HG02759 (cell line): ENCODE measurements around the gene HLA-DPB1.
"Not testable (repeated sequence)": the region's sequence is repeated elsewhere in the genome, so short reads cannot be mapped to it uniquely, and the experiment has no call there.

ENCODE experiments used
- ATAC-seq: cut with Tn5 transposase; IDR thresholded peaks from one replicate; pipeline ENCODE4 v1.9.1; 2021; ENCODE audit warnings: mild to moderate bottlenecking, moderate library complexity; ENCODE audit not compliant: unreplicated experiment

Gene HLA-DPB1

DNA sequence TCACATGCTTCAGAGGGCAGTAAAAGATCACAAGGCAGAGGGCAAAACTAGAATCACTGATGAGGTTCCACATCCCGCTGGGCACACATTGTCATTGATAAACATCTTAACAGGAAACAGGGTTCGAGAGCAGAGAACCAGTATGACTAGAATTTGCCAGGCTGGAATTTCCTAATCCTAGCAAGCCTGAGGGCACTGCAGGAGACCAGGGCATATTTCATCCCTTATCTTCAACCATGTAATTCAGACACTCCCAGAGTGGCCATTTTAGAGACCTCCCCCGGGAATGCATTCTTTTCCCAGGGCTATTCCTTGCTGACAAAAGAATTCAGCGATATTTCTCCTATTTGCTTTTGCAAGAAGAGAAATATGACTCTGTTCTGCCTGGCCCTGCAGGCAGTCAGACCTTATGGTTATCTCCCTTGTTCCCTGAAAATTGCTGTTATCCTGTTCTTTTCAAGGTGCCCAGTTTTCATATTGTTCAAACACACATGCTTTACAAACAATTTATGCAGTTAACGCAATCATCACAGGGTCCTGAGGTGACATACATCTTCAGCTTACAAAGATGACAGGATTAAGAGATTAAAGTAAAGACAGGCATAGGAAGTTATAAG is 25.4 kb downstream of the HLA-DPB1 start:
- ATAC-seq = not testable (repeated sequence)

DNA sequence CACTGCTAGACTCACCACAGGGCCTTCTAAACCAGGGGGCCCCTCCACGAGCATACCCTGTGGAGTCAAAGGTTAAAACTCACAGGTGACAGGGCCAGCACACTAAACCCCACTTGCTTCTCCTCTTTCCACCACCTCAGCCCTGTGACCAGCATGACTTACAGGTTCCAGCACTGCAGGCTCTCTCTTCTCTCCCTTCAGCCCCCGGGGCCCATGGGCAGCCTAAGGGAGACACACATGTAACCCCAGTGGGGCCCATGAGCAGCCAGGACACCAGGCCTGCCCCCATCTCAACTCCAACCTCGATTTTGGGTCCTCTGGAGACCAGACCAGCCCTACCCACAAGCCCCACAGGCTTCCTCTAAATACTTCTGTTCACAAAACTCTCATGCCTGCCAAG is 28.0 kb downstream of the HLA-DPB1 start:
- ATAC-seq = no peak

DNA sequence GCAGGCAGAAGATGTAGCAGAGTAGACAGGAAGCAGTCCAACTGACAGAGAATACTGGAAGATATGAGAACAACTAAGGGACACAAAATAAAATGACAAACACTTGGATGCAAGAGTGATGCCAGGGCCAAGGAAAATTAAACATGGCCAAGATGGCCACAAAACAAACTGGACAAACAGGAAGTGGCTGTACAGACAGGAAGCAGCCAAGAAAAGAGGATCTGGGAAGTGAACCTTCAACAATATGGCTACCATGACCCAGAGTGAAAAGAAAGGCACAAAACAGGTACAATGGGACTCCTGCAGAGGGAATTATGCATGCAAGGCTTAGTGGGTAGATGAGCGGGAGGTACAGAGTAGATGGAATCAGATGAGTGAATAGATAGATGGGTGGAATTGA is 29.1 kb downstream of the HLA-DPB1 start:
- ATAC-seq = no peak

DNA sequence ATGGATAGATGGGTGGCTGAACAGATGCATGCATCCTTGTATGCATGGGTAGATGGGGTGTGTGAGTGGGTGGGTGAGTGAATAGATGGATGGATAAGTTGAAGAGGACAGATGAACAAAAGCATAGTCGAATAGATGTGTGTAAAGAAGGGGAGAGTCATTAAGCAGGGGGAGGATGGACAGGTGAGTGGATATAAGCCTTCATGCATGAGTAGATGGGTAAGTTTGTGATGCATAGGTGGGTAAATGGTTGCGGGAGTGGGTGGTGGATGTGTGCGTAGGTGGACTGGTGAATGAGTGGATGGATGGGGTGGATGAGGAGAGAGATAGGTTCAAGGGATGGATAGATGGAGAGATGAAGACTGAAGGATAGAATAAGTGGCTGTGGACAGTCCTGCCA is 29.6 kb downstream of the HLA-DPB1 start:
- no peak for ATAC-seq

DNA sequence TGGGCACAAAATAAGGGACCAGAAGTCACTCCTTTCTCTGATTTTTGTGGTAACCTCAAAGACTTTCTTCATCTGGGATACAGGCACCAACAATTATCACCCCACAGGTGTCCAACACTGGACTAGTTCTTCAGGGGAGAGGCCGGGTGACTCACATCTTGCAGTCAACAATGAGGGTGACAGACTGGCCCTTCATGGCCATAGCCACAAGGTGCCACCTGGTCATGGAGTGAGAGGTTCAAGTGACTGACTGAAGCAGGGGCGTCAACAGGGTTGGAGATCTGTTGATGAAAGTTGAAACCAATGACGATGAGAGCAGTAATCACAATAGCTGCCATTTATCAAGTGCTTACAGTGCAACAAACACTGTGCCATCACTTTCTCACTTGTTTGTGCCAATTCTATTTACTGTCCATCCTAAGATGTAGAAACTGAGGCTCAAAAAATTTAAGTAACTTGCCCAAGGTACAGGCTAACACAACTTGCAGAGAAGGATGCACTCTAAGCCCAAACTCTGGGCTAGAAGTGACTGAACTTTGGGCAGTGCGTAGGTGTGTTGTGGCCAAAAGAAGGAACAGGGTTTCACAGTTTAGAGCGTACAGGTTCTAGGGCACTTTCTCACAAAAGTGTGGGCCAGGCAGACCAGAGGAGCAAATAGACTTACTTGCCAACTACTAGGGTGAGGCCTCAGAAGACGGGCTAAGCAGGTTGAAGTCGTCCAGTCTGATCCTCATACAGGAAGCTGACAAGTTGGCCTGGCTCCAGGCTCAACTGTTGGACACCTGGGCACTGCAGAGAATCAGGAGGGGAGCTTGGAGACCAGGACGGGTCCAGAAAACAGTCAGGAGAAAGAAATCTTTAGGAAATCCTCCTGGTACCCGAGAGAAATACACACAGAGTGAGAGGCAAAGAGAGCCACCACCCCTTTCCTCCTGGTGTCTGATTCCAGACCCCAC is 30.4 kb downstream of the HLA-DPB1 start:
- ATAC-seq = no peak

DNA sequence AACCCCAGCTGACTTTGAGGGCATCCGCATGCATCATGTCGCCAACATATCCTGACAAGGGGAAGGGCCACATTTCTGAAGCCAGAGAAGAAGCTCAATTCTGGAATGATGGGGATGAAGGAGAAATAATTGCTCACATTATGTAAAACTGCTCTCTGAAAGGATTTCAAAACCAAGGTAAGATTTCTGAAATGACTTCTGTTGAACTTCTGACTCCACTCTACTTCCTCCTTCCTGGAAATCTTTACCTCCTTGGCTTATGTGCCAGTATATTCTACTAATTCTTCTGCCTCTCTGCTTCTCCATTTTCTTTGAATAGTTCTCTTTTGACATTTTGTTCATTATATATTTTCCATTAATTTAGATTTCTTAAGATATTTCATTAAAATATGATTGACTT is 31.9 kb downstream of the HLA-DPB1 start:
- no peak for ATAC-seq

DNA sequence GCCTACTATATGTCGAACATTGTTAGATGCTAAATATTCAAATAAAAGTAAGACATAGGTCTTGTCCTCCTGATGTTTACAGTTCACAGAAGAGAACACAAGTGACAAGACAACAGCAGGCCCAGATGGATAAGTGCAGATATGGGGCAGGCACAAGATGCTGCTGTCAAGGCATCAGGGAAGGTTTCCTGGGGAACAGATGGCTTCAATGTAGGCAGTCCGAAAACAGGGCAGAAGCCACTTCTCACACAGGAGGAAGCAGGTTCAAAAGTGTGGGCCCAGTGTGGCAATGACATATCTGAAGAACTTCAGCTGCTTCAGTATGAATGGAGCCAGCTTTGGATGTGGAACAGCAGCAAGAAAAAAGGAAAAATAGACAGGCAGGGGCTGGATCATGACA is 32.5 kb downstream of the HLA-DPB1 start:
- no peak for ATAC-seq

DNA sequence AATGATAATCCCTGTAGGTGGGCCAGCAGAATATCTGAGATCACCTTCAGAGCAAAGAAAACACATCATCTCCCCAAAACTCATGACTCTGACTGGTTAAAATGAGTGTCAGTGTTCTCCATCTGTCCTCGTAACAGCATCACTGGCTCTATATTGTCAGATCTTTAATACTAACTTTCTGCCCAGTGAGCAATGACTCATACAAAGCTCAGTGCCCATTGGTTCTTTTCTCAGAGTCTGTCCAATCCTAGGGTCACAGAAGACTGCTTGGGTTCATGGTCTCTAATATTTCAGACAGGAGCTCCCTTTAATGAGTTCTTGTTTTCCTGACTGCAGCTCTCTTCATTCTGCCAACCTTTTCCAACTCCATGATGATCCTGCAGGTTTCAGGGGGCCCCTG is 36.4 kb downstream of the HLA-DPB1 start:
- ATAC-seq = peak; percentile 85

DNA sequence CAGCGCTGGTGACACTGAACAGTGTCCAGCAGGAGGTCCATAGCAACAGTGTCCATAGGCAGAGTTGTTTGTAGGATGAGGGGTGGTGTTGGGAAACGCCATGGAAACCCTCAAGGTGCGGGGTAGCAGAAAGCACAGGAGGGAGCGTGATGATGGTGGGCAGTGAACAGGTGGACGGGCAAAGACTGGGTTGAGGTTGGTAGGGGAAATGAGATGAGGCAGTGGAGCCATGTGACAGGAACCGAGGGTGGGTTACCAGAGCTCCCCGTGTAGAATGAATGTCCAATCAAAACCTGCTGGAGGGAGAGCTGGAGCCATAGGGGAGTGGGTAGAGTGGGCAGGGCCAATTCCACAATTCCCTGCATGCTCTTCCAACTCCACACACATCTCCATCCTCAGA is 38.0 kb downstream of the HLA-DPB1 start:
- no peak for ATAC-seq

DNA sequence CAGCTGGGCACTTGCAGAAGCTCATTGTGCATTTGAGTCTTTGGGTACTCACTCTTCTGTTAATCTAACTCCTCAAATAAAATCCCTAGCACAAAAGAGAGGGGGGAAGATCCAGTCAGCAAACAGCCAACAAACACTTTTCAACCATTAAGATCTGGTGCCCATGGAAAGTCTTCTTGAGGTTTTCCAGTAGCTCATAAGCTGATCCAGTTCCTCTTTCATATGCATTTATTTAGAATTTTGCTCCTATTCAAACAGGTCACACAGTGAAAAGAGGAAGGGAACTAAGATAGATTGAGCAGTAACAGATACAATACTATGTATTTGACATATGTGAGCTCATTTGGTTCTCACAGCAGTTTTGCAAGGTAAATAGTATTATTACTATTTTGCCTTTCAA is 38.6 kb downstream of the HLA-DPB1 start:
- ATAC-seq = no peak

DNA sequence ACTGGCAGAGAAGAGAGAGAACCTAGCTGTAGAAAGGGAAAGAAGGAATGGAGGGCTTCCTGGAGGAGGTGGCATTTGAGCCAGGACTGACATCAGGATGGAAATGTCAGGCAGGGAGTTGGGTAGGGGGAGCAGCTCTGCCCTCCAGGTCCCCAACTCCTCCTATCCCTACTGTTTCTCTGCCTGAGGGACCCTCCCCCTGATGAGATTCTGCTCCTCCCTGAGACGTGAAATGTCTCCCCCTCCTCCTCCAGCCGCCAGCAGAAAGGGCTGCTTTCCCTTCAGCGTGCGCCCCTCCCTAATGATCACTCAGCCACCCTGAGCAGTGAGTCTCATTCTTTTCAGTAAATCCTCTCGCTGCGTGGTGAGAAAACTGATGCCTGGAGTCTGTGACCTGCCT is 40.6 kb downstream of the HLA-DPB1 start:
- no peak for ATAC-seq

DNA sequence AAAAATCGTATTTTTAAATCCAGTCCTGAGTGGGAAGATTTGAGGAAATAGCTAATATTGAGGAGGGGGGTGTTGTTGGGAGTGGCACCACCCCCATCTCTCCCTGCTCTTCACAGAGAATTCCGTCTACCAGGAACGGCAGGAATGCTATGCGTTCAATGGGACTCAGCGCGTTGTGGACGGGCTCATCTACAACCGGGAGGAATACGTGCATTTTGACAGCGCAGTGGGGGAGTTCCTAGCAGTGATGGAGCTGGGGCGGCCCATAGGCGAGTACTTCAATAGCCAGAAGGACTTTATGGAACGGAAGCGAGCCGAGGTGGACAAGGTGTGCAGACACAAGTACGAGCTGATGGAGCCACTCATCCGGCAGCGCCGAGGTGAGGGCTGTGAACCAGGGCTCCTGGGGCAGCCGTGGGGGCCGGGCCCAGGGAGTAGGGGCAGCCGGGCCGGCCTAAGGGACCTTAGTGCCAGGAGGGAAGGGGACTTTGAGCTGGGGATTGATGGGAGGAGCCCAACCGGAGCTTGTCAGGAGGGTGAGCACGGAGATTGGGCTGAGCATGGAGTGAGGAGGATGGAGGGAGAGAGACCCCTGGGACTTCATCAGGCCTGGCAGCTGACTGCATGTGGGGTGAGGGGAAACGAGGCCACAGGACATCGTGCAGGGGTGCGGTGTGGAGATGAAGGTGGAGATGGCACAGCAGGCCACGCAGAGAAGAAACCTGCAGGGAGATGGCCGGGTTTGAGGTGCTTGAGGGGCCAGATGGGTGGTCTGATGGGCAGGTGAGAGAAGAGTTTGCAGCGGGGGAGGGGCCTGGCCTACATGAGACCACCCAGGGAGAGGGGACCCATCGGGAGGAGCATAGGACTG is 41.3 kb downstream of the HLA-DPB1 start:
- ATAC-seq = no peak

DNA sequence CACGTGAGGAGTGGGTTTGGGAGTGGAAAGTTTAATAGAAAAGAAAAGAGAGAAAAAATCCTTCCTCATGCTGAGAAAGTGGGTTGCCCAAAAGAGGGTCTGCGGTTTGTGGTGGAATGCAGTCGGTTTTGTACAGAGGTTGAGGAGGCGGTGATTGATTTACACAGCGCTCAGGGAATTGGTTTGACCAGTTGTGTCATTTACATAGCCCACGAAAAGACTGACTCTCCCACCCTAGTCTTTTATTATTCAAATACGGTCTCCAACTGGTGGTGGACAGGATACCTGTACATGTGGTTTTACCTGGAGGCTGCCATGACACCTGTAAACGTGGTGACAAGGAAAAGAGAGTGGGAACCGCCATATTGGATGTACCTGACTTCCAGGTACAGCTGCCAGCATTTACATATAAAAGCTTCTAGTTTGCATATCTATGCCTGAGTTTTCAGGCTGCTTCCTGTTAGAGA is 42.1 kb downstream of the HLA-DPB1 start:
- no peak for ATAC-seq

DNA sequence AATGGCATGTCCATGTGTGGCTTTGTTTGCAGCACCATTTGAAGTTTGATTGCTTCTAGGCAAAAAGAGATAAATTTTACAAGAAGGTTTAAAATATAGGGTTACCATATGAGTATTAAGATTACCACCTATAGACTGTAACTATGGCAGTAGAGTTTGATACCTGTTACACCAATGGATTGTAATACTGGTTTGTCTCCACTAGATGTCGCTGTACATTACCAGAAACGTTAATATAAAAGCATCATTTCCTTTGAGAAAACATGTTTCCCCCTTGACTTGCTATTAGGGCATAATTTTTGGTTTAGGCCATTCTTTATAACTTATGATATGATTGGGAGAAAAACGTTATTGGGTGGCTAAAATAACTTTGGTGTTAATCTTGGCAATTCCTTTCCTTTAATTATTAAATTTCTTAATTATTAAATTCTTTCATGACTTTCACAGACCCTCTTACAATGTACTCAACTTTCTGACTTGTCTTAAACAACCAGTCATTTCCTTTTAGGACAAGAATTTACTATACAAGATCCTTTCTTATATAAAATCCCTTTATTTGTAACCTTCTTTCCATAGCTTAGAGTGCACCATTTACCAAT is 42.8 kb downstream of the HLA-DPB1 start:
- no peak for ATAC-seq

DNA sequence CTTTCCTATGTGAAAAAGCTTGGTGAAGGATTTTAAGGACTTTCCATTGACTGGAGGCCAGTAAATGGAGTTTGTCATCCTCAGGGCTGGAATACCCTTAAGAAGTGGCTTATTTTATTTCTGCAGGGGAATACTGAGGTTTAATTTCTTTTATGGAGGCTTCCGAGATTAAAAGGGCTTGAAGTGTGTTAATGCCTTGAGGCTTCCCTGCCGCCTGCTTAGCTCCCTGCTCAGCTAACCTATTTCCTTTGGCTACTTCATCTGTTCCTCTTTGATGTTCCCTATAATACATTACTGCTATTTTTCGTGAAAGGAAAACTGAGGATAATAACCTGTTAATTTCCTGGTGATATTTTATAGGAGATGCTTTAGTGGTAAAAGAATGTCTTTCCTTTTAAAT is 44.2 kb downstream of the HLA-DPB1 start:
- no peak for ATAC-seq

DNA sequence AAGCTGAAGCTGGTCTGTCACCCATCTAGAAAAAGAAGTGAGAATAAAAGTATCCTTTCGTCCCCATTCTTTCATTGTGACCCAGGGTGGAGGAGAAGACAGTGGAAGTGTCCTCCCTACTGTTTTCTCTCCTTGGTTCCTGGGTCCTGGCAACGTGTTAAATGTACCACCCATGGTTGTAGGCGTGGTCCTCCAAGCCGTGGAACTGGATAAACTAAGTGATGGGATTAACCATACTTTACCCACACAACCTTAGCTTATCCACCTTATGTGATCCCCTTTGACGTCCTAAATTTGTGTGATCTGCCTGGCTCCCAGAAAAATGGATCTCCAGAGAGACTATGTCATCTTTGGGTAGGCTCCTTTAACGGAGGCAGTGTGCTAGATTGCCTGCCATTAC is 47.4 kb downstream of the HLA-DPB1 start:
- no peak for ATAC-seq

DNA sequence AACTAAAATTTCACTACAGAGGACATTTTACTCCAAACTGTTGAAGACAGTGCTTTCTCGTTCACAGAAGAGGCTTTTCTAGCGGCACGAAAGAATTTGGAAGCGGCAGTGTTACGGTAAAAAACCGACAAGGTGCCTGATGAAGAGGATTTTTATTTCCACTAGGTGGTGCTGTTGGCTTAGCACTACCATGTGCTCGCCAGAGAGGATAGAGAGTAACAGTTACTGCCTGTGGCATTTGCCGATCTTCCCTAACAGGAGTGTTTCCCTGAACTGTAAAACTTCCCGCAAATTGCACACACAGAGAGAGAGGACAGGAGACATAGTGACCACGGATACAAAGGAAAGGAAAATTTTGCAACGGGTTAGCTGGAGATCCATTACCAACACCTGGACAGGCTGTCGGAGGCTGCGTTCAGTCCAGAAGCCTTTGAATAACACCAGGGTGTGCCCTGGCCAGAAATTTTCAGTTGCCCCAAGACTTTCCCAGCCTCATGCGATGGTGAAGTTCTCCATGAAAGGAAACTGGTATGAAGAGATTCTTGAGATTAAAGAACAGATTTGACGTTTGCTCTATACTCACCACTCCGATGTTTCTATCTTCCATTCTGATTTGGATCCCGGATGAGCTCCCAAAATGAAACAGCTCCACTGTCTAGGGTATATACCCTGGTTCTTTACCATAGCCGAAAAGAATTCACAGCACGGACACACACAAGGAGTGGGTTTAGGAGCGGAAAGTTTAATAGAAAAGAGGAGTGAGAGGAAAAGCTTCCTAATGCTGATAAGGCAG is 48.1 kb downstream of the HLA-DPB1 start:
- ATAC-seq = no peak

DNA sequence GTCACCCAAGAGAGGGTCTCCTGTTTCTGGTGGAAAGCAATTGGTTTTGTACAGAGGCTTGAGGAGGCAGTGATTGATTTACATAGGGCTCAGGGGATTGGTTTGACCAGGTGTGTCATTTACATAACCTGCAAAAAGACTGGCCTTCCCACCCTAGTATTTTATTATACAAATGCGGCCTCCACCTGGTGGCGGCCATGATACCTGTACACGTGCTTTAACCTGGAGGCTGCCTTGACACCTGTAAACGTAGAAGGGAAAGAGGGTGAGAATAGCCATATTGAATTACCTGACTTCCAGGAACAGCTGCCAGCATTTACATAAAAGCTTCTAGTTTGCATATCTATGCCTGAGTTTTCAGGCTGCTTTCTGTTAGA is 48.7 kb downstream of the HLA-DPB1 start:
- no peak for ATAC-seq

DNA sequence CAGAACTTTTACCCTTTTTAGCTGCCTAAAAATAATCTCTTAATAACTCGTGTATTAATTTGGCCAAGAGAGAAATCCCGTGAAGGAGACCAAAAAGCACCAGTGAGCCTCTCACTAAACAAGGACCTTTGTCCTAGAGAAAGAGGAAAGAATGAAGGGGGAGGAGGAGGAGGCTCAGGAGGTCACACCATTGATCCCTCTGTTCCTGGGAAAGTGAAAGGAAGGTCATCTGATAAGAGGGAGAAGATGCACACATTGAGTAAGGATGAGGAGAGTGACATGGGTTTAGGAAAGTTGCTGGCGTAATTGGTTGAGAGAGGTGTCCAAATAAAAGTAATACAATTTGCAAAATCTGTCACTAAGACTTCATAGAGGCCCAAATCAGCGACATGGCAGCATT is 49.2 kb downstream of the HLA-DPB1 start:
- no peak for ATAC-seq

DNA sequence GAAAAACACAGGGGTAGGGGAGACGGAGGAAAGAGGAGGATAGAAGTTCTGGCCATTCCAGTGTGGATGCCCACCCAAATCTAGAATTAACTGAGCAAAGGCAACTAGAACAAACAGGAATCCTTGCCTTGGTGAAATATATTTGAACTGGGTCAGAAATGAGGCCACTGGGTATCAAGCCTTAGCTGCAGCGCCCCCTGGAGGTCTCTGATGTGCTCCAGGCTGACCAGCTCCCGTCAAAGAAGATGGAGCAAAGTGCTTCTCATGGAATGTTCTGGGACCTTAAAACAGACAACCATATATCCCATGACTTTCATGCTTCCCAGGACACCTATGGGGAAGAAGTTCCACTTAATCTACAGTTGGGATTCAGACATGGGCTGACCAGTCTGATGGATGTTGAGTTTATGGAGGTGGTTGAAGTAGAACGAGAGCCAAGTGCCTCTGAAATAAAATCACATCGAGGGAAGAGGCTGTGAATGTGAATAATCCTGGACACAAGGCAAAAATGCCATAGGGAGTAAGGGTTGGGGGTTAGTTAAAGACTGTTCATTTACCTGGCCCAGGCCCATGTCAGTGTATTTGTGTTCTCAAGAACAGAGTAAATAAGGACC is 50.4 kb downstream of the HLA-DPB1 start:
- ATAC-seq = no peak
